Transverse colon (tissue), 4 donors: ENCODE data around the gene DUS3L.
"Not testable (repeated sequence)": the region's sequence is repeated elsewhere in the genome, so short reads cannot be mapped to it uniquely, and the experiment has no call there.

ENCODE experiments used
- CTCF ChIP-seq, 5 experiments: fragments of 200-600 bp in 3 of 5; fragments of 450-650 bp in 2 of 5; sonication (generic) in 3 of 5; IDR thresholded peaks; 1 replicate in 2 of 5; 2 replicates in 3 of 5; pipeline ENCODE4 v1.5.1; 2016 to 2017; ENCODE audit warnings: antibody characterized with exemption in 5 of 5, inconsistent platforms in 3 of 5, mild to moderate bottlenecking in 2 of 5, moderate library complexity in 1 of 5
- POLR2A ChIP-seq: fragments of 450-650 bp; IDR thresholded peaks from one replicate; pipeline ENCODE4 v1.6.1; 2016; ENCODE audit warnings: antibody characterized with exemption, mild to moderate bottlenecking, moderate library complexity
- POLR2AphosphoS5 ChIP-seq, 3 donors: sonication (generic); formaldehyde crosslinking; IDR thresholded peaks; one replicate each; pipeline ENCODE4 v1.6.1; 2016; ENCODE audit warnings: antibody characterized with exemption in 3 of 3

- not testable (repeated sequence) for TF ChIP-seq POLR2A; CTCF (IDR thresholded peaks at IDR 0.05); POLR2AphosphoS5 (IDR thresholded peaks at IDR 0.05)
These were observed 46.0 kb downstream of the DUS3L start for GRCh38 chr19:5744999-5745398.
